HG03571 (cell line): ENCODE results near the gene MLF2.
A peak's percentile ranks its signal among the peaks of the same experiment; 100 is the strongest.

ENCODE experiments used
- ATAC-seq: cut with Tn5 transposase; IDR thresholded peaks from one replicate; pipeline ENCODE4 v1.9.1; 2021; ENCODE audit not compliant: unreplicated experiment

MLF2 gene

DNA sequence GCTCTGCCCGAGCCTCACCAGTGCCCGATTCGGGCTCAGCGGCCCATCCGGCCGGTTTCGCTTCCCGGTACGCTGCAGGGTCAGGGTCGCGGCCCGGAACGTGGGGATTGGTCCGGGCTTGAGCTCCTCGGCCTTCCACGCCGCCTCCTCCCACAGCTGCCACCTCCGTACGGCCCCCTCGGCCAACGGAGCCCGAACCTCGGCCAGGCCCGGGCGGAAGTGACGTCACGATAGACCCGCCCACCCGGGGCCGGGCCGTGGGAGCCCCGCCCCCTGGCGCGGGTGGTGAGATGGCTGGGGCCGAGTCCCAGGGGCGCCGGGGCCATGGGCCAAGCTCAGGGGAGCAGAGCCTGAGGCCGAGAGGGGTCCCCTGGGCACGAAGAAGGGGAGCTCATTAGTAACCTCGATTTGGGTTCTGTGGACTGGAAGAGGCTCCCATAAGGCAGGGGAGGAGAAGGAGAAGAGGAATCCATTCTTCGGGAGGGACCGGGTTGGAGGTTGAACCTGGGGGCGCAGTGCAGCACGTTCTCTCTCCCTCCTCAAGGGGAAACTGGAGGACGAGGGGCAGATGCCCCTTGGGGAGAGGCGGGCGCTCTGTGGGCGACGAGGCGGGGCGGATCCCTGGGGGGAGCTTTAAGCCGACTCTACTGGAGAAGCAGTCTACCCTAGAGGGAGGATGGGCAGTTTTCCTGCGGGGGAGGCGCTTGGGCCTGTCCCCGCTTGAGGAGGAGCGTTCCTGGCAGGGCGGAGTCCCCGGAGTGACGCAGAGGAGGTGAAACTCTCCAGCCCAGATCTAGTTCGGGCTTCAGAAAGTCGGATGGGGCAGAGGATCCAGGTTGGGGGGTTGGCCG lies at the start of gene MLF2:
MLF2 (minus strand) TSS at position 221 of the 851 bp plus-strand sequence. CDS start 807 bp downstream, outside the sequence.
- peak; percentile 84 for ATAC-seq

- ATAC-seq: no peak
Observed at GRCh38 chr12:6799147-6799546, 46.2 kb upstream of the MLF2 start.

GRCh38 chr12:6796576-6796975 lies 43.6 kb upstream of the MLF2 start:
- ATAC-seq: no peak

DNA sequence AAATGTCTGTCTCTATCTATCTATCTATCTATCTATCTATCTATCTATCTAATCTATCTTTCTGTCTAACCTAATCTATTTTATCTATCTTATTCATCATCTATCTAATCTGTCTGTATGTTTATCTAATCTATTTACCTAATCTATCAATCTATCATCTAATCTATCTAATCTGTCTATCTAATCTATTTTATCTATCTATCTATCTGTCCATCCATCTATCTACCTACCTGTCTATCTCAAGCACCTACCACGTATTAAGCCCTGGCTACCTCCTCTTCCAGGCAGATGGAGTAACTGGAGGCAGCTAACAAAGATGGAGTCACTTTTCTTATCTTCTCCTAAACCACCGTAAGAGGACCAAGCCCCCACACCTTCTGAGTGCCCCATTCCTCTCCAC lies 42.1 kb upstream of the MLF2 start:
- ATAC-seq: no peak

DNA sequence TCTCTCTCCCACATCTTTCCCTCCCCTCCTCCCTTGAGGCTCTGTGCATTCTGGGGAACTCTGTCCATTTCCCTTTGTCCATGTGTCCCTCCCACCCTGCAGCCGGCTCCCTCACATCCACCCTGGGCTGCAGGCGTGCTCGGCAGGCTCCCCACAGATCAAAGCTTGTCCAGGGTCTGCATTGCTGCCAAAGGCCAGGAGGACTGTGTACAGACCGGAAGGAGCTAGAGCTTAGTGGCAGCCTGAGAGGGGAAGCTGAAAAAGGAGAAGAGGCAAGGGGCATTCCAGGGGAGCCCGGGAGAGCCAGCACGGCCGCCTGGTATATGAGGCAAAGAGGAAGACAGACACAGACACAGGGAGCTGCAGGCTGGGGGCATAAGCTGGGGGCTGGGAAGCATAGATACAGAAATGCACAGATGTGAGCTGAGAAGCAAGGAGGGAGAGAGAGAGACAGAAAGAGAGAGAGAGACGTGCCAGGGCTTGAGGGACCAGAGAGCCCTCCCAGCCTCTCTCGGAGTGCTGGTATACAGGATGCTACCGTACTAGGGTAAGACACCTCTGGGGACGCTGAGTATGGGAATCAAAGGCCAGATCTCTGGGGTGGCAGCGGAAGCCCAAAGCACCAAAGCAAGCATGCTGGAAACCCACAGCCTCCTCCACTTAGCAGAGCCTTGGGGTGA lies 39.7 kb upstream of the MLF2 start:
- ATAC-seq: no peak

DNA sequence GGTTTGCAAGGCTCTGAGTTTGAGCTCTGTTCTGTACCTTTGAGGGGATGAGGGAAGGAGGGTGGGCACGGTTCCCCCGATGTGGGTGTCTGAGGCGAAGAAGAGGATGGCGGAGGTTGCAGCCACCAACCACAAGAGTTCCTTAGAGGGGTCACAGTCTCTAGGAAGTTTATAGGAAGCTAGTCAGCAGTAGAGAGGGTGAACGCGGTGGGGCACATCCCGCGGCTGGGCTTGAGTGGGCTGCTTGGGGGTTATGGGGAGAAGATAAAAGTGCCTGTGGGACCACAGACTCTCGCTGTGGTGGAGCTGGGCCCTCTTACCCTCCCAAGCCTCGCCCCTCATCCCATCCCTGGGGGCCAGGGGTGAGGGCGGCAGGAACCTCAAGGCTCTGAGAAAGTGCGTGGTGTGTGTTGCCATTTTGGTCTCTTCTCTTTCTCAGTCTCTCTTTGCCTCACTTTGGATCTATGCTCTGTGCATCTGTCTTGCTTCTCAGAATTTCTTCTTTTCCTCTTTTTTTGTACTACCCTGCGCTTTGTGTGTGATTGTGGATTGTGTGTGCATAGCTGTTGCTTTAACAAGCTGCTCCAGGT lies 39.1 kb upstream of the MLF2 start:
- ATAC-seq: no peak

DNA sequence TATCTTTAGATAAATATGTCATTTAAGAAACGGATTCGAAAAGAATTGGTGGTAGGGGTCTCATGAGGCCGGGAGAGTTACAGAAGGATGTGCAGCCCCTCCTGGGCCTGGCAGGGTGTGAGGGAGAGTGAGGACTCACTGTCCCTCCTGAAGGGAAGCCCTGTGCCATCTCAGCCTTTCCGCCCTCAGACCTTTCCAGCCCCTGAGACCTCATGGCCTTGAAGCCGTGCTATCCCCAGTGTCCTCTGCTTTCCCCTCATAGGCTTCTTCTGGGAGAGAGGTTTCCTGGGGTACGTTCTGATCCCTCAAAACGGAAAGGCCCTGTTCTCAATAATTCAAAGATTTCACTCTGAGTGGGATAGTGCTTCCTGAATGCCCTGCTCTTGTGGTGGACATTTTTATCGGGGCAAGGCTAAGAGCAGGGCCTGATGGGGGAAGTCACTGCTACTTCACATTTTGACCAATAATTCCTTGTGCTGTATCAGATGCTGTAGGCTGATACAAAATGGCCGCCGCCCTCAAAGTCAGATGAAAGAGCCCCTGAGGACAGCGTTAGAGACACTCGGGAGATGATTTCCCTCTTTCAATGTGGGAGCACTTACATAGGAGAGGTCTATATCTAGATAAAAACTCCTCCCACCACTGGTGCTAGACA lies 37.7 kb upstream of the MLF2 start:
- ATAC-seq: no peak

DNA sequence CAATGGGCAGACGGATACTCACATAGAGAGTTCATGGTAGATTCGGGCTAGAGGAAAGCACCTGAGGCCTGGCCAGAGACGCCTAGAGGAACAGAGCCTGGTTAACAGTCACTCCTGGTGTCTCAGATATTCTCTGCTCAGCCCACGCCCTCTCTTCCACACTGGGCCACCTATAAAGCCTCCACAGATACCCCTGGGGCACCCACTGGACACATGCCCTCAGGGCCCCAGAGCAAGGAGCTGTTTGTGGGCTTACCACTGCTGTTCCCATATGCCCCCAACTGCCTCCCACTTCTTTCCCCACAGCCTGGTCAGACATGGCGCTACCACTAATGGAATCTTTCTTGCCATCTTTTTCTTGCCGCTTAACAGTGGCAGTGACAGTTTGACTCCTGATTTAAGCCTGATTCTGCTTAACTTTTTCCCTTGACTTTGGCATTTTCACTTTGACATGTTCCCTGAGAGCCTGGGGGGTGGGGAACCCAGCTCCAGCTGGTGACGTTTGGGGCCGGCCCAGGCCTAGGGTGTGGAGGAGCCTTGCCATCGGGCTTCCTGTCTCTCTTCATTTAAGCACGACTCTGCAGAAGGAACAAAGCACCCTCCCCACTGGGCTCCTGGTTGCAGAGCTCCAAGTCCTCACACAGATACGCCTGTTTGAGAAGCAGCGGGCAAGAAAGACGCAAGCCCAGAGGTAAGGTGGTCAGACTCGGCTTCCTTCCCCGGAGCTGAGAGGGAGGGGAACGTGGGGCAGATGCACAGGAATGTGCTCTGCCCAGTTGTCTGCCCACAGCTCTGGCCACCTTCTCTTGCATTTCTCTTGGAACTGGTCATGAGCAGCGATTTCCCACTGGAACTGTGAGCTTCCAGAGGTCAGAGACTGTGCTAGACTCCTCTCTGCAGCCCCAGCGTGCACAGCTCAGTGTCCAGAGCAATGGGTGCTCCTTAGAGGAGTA lies 36.3 kb upstream of the MLF2 start, which contains the start of gene CD4:
CD4 (plus strand) TSS at position 557 of the 953 bp plus-strand sequence. CDS start 10,611 bp downstream, outside the sequence.
- ATAC-seq: no peak

GRCh38 chr12:6787309-6787708 lies 34.4 kb upstream of the MLF2 start:
- ATAC-seq: no peak

DNA sequence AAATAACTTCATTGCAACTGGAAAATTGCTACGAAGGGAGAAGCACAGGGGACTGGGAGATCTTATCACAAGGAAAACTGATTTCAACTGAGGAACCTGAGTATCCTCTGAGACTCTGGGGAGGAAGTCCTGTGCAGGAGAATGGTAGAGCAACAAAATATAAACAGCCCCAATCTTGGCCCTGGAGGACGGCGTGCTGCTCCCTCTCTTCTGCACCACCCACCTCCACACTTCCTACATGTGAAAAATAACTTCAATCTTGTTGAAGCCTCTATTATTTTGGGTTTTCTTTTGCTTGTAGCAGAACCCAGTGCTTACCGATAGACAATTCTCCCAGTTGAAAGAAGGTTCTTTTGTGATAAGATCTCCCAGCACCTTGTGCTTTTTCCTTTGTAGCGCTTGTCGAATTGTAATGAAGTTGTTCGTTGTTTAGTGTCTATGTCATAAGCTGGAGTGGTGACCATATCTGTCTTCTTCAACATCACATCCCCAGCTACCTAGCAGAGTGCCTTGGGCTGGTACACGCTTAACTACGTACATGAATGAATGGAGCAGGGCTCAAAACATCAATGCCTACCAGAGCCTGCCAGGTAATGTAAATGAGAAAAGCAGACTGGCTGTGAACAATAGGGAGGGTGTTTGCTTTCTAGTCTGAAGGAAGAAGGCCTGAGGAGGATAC lies 33.6 kb upstream of the MLF2 start:
- ATAC-seq: no peak

- ATAC-seq: no peak
Observed at GRCh38 chr12:6784761-6785160, 31.8 kb upstream of the MLF2 start.

- no peak for ATAC-seq
Observed at GRCh38 chr12:6784296-6784695, 31.4 kb upstream of the MLF2 start.

DNA sequence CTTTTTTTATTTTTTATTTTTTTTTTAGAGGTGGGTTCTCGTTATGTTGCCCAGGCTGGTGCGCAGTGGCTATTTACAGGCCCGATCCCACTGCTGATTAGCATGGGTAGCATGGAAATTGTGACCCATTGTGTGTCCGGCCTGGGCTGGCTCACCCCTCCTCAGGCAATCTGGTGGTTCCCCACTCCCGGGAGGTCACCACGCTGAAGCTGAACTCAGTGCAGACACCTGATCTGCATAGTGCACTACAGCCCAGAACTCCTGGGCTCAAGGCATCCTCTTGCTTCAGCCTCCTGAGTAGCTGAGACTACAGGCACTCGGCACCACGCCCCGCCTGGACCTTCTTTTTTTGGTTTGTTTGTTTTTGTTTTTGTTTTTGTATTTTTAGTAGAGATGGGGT lies 30.9 kb upstream of the MLF2 start:
- ATAC-seq: no peak

DNA sequence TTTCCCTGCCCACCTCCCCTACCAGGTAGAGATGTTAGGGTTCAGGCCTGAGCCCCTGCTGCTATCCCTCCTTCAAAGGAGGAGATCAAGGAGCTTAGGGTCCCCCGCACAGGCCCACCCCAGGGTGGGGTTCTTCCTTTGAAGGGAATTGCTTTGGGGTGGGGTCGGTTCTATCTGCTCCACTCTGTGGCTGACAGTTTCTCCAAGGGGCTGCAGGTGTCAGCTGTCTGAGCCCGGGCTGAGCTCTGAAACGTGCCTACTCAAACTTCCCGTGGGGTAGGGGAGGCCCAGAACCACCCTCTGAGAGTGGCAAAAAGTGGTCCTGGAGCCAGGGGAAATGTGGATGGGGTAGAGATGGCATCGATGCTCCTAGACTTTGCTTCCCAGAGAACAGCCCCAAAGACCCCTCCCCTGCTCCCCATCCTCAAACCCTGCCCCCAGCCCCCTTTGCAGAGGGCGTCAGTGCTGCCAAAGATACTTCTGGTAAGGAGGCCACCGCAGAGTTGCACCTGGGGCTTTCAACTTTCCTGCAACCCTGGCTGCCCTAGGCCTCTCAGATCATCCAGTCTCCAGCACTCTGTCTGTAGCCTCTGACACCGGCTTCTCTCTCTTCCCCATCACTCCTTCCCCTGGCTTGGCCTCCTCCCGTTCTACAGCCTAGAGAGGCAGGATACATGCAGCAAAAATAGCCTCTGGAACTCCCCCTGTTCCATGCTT lies 30.1 kb upstream of the MLF2 start:
- no peak for ATAC-seq

DNA sequence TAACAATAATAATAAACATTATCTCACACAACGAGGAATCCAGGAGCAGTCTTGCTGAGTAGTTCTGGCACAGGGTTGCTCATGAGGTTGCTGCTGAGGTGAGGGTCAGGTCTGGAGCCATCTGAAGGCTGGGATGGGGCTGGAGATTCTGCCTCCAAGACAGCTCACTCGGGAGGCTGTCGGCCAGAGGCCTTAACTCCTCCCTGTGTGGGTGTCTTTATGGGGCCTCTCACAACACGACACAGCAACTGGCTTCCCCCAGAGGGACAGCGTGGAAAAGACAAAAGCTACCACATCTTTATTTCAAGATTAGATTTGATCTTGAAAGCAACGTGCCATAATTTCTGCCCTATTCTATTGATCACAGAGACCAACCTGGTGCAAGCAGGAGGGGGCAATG lies 29.2 kb upstream of the MLF2 start:
- no peak for ATAC-seq

GRCh38 chr12:6780573-6780972 lies 27.6 kb upstream of the MLF2 start:
- ATAC-seq: no peak

DNA sequence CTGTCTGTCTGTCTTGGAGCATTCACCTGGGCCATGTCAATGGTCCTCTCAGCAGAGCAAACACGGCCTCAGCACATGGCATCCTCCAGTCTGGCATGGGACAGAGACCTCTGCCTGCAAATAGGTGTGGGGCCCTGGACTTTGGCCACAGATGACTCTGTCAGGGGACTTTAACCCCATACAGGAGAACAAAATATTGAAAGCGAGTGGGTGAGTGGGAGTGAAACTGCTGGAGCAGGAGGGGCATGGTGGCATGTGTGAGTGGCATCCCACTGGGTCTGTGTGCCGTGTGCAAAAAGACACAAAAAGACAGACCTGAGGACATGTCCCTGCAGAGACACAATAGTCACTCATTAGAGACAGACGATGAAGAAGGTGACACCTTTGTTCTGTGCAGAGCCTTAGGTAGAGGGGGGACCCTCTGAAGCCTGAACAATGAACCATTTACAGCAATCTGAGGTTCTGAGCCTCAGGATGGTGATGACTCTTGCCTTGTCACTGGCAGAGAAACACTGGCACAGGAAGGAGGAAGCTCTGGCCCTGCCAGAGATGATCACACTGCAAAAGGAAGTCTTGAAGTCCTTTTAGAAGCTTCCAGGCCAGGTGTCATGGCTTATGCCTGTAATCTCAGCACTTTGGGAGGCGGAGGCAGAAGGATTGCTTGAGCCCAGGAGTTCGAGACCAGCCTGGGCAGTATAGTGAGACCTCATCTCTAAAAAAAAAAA lies 26.9 kb upstream of the MLF2 start:
- ATAC-seq: no peak
